PFSK-1 (cell line): ENCODE results near the gene NIPA2.

ENCODE experiments used
- FOXP2 ChIP-seq: optimal IDR thresholded peaks from 2 replicates; pipeline ENCODE3; 2011; ENCODE audit warnings: borderline replicate concordance, control low read depth, inconsistent platforms; ENCODE audit not compliant: insufficient read depth; ENCODE audit errors: extremely low read length, extremely low read depth
- POLR2AphosphoS5 ChIP-seq: IDR thresholded peaks from 2 replicates; pipeline ENCODE4 v1.6.1; 2012; ENCODE audit warnings: low read depth, mild to moderate bottlenecking, control low read depth, low read length, moderate library complexity
- REST ChIP-seq, 2 experiments: IDR thresholded peaks; 2 replicates each; pipeline versions ENCODE4 v1.6.1 to v1.8.0; 2011 to 2012; ENCODE audit warnings: low read depth in 2 of 2, low read length in 2 of 2, control low read depth in 1 of 2, inconsistent platforms in 1 of 2, mild to moderate bottlenecking in 1 of 2, moderate library complexity in 1 of 2; ENCODE audit not compliant: insufficient read depth in 1 of 2
- SIN3A ChIP-seq: IDR thresholded peaks from 2 replicates; pipeline ENCODE4 v1.6.1; 2012; ENCODE audit warnings: mild to moderate bottlenecking, low read length, moderate library complexity, borderline replicate concordance; ENCODE audit not compliant: insufficient read depth
- TAF1 ChIP-seq: IDR thresholded peaks from 2 replicates; pipeline ENCODE4 v1.6.1; 2012; ENCODE audit warnings: low read length, control low read depth, borderline replicate concordance; ENCODE audit not compliant: insufficient read depth

DNA sequence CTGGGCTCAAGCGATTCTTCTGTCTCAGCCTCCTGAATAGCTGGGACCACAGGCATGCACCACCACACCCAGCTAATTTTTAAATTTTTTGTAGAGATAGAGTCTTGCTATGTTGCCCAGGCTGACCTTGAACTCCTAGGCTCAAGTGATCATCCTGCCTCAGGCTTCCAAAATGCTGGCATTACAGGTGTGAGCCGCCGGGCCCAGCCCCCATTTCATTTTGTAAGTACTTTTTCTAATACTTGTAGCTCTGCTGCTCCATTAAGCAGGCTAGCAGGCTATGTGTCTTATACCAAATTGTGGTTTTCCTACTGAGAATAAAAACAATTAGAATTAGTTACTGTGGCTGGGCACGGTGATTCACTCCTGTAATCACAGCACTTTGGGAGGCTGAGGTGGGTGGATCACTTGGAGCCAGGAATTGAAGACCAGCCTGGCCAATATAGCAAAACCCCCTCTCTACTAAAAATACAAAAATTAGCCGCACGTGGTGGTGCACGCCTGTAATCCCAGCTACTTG, 29.6 kb upstream of the NIPA2 start:
- TF ChIP-seq TAF1 (no peak), REST (IDR thresholded peaks at IDR 0.05; ENCODE audit: insufficient read depth in 1 of 2, low read depth in 2 of 2, low read length in 2 of 2) (no peak), FOXP2 (no peak), POLR2AphosphoS5 (no peak), SIN3A (no peak)
